MM.1S (cell line): ENCODE measurements around the gene ST3GAL4.

Experiments used
- CTCF ChIP-seq: fragments of 300-600 bp; sonication (generic); IDR thresholded peaks from 2 replicates; pipeline ENCODE4 v1.5.1; 2016; ENCODE audit warnings: antibody characterized with exemption, low read length, mixed read lengths
- EZH2 ChIP-seq: fragments of 300-600 bp; sonication (generic); optimal IDR thresholded peaks from 2 replicates; pipeline ENCODE3; 2017; ENCODE audit warnings: low read depth, mild to moderate bottlenecking, antibody characterized with exemption, low read length, mixed read lengths
- EZH2phosphoT487 ChIP-seq: fragments of 300-600 bp; sonication (generic); IDR thresholded peaks from 2 replicates; pipeline ENCODE4 v1.6.1; 2018; ENCODE audit warnings: antibody characterized with exemption, low read length

GRCh38 chr11:126413426-126413825 lies 57.9 kb downstream of the ST3GAL4 start:
- TF ChIP-seq EZH2 (no peak), EZH2phosphoT487 (no peak), CTCF (no peak)
